Karpas-422 (cell line): Measurements from ENCODE around the gene IL1A. TPM values are rescaled to one million over a fixed set of nuclear protein-coding genes. Genes with fewer than 3 reads are reported as not detected.

Source experiments
- DNase-seq: peaks from one replicate; pipeline ENCODE4 v3.0.0-alpha.2; 2015
- H2AFZ ChIP-seq: fragments of 200-600 bp; sonication (generic); 2 replicates; pipeline ENCODE4 v1.6.1; 2014; ENCODE audit warnings: antibody characterized with exemption, low read length, mixed read lengths
- H3K27ac ChIP-seq: fragments of 200-600 bp; sonication (generic); 2 replicates; pipeline ENCODE4 v1.5.1; 2014; ENCODE audit warnings: mild to moderate bottlenecking, low read length, moderate library complexity
- H3K27me3 ChIP-seq: fragments of 200-600 bp; sonication (generic); 2 replicates; pipeline ENCODE4 v1.6.1; 2014; ENCODE audit warnings: low read length, mixed read lengths
- H3K36me3 ChIP-seq: fragments of 200-600 bp; sonication (generic); 2 replicates; pipeline ENCODE4 v1.6.1; 2014; ENCODE audit warnings: low read length, mixed read lengths; ENCODE audit not compliant: insufficient read depth
- H3K4me1 ChIP-seq: fragments of 200-600 bp; sonication (generic); 2 replicates; pipeline ENCODE4 v1.6.1; 2014; ENCODE audit warnings: mild to moderate bottlenecking, low read length, mixed read lengths
- H3K4me2 ChIP-seq: fragments of 200-600 bp; sonication (generic); 2 replicates; pipeline ENCODE4 v1.6.1; 2014; ENCODE audit warnings: low read length, low read depth, mild to moderate bottlenecking; ENCODE audit not compliant: poor library complexity, severe bottlenecking
- H3K4me3 ChIP-seq: fragments of 200-600 bp; sonication (generic); 2 replicates; pipeline ENCODE4 v1.5.1; 2014; ENCODE audit warnings: mild to moderate bottlenecking, antibody characterized with exemption, low read length, mixed read lengths
- H3K79me2 ChIP-seq: fragments of 200-600 bp; sonication (generic); 2 replicates; pipeline ENCODE4 v1.6.1; 2014; ENCODE audit warnings: mild to moderate bottlenecking, low read length, mixed read lengths
- H3K9ac ChIP-seq: fragments of 200-600 bp; sonication (generic); 2 replicates; pipeline ENCODE4 v1.6.0; 2014; ENCODE audit warnings: low read length
- H3K9me2 ChIP-seq: fragments of 200-600 bp; sonication (generic), shearing (Covaris generic); replicated peaks from 2 replicates; pipeline ENCODE4 v1.6.0; 2014; ENCODE audit warnings: mild to moderate bottlenecking, low read length, moderate library complexity; ENCODE audit not compliant: insufficient read depth
- H3K9me3 ChIP-seq: fragments of 300-700, 200-600 bp; sonication (generic); 2 replicates; pipeline ENCODE4 v1.6.1; 2014; ENCODE audit warnings: low read length, mixed read lengths
- H4K20me1 ChIP-seq: fragments of 200-600 bp; sonication (generic); 2 replicates; pipeline ENCODE4 v1.6.1; 2014; ENCODE audit warnings: mild to moderate bottlenecking, antibody characterized with exemption, low read length, low read depth; ENCODE audit not compliant: insufficient read depth
- total RNA-seq: library from RNA; depleted of rRNA; stranded (reverse); fragments of >200 nt; shearing (Covaris generic); gene quantifications from 2 replicates; pipeline ENCODE4 v1.2.3, GENCODE V29; 2014; ENCODE audit warnings: low replicate concordance

IL1A gene
- total RNA-seq, 1 experiment from 2014 or later: 0.15 TPM

DNA sequence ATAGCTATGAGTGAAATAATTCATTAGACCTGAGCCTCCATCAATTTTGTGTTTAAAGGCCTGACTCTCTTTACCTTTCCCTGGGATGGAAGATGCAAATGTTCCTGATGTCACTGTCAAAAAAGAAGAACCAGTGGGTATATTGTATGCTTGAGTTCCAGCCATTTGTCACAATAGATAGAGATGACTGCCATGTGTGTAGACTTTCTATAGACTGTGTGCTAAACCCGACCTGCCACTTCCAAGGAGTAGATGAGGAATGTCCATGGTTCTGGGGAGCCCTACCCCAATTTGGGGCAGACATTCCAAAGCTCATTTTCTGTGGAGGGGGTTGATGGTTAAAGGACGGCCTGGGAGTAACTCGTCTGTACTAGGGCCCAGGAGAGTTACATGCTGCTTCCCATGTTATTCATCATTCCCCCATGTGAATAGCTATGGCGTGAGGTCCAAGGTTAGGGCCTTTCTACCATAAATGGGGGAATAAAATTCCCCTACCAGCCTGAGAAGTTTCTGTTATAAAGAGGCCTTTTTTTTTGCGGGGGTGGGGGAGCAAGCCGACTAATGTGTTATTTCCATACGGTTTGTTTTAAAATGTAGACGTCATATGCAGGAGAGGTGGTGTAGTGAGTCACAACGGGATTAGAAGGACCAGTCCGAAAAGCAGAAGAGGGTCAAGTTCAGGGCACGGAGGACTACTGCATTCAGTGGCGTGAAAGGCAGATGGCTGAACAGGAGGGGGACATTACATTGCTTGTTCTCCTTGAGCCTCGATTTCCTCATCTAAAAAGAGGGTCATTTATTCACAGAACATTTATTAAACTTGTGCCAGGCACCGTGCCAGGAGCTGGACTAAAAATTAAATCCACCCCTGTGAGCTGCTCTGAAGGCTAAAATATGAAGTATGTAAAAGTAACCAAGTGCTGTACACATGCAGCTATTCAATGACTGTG lies 28.3 kb upstream of the IL1A start:
- DNase-seq: no peak
- Histone ChIP-seq H3K4me1 (no peaks in the 10 kb centered on the region), H3K9me2 (no peaks in the 10 kb centered on the region), H4K20me1 (no peaks in the 10 kb centered on the region), H3K9ac (no peak overlapping the region), H2AFZ (no peak overlapping the region), H3K27ac (no peak overlapping the region), H3K4me2 (no peak overlapping the region), H3K79me2 (no peaks in the 10 kb centered on the region), H3K4me3 (no peak overlapping the region), H3K36me3 (no peaks in the 10 kb centered on the region), H3K9me3 (no peaks in the 10 kb centered on the region), H3K27me3 (no peaks in the 10 kb centered on the region)

DNA sequence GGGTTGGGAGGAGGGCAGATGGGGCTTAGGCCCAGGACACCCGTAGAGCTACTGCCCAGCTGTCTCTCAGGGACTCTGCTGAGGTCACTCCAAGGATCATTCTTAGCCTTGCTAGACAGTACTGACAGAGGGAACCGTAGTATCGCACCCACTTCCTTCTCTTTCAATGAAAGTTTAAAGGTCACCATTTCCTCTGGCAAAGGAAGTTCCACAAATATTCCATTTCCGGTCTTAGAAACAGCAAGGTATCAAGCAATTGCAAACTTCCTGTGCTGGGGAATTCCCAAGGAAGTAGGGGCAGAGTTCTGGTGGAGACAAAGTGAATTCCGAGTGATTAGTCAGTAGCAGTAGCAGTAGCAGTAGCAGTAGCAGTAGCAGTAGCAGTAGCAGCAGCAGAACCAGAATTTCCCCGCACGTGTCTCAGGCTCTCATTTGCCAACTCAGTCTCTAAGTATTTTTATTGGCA lies 27.6 kb upstream of the IL1A start:
- no peaks in the 10 kb centered on the region for H3K79me2 ChIP-seq
- no peak overlapping the region for H3K4me2 ChIP-seq
- no peak overlapping the region for H3K9ac ChIP-seq
- no peak overlapping the region for H3K4me3 ChIP-seq
- H3K9me2 ChIP-seq: no peaks in the 10 kb centered on the region
- no peaks in the 10 kb centered on the region for H4K20me1 ChIP-seq
- no peak overlapping the region for H3K27ac ChIP-seq
- H3K4me1 ChIP-seq: no peaks in the 10 kb centered on the region
- no peaks in the 10 kb centered on the region for H3K9me3 ChIP-seq
- no peaks in the 10 kb centered on the region for H3K36me3 ChIP-seq
- H3K27me3 ChIP-seq: no peaks in the 10 kb centered on the region
- H2AFZ ChIP-seq: no peak overlapping the region
- no peak for DNase-seq

DNA sequence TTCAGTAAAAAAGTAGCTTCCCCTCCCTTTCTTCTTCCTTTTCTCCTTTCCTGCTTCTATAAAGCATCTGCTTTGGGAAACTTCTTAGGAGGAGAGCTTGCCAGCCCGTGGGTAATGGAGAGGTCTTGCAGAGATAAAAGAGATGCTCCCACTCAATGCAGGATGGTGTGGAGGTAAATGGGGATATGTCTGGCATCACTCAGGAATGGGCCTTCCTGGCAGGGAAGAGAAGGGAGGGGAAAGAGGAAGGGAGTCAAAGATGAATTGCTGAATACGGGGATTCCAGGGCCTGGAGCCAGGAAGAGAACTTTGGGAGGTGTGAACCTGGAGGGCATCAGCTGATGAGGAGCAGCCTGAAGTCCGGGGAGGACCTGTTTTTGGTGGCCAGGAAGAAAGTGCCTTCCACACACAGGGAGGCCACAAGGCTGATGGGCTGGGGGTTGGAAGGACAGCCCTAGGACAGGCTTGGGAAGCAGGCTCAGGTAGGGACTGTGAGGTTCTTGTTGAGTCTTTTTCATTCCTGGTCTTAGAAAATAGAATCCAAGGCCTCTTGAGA lies 27.1 kb upstream of the IL1A start:
- no peaks in the 10 kb centered on the region for H3K79me2 ChIP-seq
- H2AFZ ChIP-seq: no peak overlapping the region
- no peaks in the 10 kb centered on the region for H4K20me1 ChIP-seq
- H3K27ac ChIP-seq: no peak overlapping the region
- no peak overlapping the region for H3K9ac ChIP-seq
- no peaks in the 10 kb centered on the region for H3K4me1 ChIP-seq
- H3K36me3 ChIP-seq: no peaks in the 10 kb centered on the region
- H3K4me3 ChIP-seq: no peak overlapping the region
- no peaks in the 10 kb centered on the region for H3K27me3 ChIP-seq
- no peak for DNase-seq
- no peaks in the 10 kb centered on the region for H3K9me3 ChIP-seq
- no peaks in the 10 kb centered on the region for H3K9me2 ChIP-seq
- no peak overlapping the region for H3K4me2 ChIP-seq

DNA sequence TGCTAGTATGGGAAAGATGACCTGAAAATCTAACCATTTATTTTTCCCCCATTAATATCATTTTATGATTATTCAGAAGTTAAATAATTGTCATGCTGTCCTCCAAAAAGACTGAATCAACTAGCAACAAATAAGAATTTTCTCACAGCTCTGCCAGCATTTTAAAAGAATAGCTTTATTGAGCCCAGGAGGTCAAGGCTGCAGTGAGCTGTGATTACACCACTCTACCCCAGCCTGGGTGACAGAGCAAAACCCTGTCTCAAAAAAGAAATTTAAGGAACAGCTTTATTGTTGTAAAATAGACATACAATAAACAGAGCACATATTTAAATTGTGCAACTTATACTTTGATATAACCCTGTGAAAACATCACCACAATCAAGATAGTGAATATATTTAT lies 24.8 kb upstream of the IL1A start:
- no peak overlapping the region for H3K9ac ChIP-seq
- no peaks in the 10 kb centered on the region for H3K79me2 ChIP-seq
- H3K36me3 ChIP-seq: no peaks in the 10 kb centered on the region
- no peak overlapping the region for H3K27ac ChIP-seq
- H3K9me2 ChIP-seq: no peaks in the 10 kb centered on the region
- no peaks in the 10 kb centered on the region for H3K4me1 ChIP-seq
- no peaks in the 10 kb centered on the region for H3K9me3 ChIP-seq
- H3K4me2 ChIP-seq: no peak overlapping the region
- H3K27me3 ChIP-seq: no peaks in the 10 kb centered on the region
- DNase-seq: no peak
- H2AFZ ChIP-seq: no peak overlapping the region
- no peaks in the 10 kb centered on the region for H4K20me1 ChIP-seq
- no peak overlapping the region for H3K4me3 ChIP-seq

DNA sequence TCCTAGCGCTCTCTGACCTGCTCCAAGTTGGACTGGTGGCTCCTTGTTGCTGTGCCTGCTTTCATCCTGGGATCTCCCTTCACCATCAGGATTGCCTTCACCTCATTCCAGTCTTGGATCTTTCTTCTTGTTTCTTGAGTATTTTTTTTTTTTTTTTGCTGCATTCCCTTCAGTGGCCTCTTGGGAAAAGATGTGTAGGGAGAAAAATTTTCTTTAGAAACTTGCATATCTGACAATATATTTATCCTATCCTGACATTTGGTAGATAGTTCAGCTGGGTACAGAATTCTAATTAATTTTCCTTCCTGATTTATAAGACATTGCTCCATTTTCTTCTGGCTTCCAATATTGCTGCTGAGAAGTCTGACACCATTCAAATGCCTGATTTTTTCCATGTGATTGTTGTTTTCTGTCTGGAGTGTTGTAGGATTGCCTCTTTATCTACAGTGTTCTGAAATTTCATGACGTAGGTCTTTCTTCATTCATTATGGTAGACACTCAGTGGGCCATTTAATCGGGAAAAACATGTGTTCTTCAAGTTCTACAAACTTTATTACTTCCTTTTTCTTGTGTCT lies 23.0 kb upstream of the IL1A start:
- Histone ChIP-seq H3K27me3 (no peaks in the 10 kb centered on the region), H3K36me3 (no peaks in the 10 kb centered on the region), H3K4me1 (no peaks in the 10 kb centered on the region), H4K20me1 (no peaks in the 10 kb centered on the region), H3K27ac (no peak overlapping the region), H3K9me2 (no peaks in the 10 kb centered on the region), H3K9ac (no peak overlapping the region), H3K4me3 (no peak overlapping the region), H3K9me3 (no peaks in the 10 kb centered on the region), H2AFZ (no peak overlapping the region), H3K4me2 (no peak overlapping the region), H3K79me2 (no peaks in the 10 kb centered on the region)
- no peak for DNase-seq

DNA sequence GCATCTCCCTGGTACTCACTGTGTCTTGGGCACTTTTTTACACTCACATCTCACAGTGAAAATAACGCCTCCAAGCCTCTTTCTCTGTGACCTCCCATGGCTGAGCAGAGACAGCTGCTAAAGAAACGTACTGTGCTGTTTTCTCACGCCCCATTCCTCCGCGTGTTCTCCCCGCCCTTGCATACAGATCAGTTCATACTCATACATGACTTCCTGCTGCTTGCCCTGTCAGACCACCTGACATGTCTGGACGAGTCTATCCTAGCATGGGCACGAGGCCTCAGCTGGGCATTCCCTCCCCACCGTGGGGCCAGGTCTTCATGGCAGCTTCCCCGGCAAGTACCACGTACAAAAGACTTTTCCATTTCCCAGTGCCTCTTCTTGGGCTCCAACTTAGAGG lies 21.2 kb upstream of the IL1A start:
- no peak overlapping the region for H2AFZ ChIP-seq
- no peak overlapping the region for H3K4me3 ChIP-seq
- H3K27ac ChIP-seq: no peak overlapping the region
- H4K20me1 ChIP-seq: no peaks in the 10 kb centered on the region
- H3K9me2 ChIP-seq: no peaks in the 10 kb centered on the region
- H3K4me2 ChIP-seq: no peak overlapping the region
- no peaks in the 10 kb centered on the region for H3K9me3 ChIP-seq
- no peaks in the 10 kb centered on the region for H3K27me3 ChIP-seq
- no peaks in the 10 kb centered on the region for H3K4me1 ChIP-seq
- H3K9ac ChIP-seq: no peak overlapping the region
- H3K79me2 ChIP-seq: no peaks in the 10 kb centered on the region
- DNase-seq: no peak
- H3K36me3 ChIP-seq: no peaks in the 10 kb centered on the region

DNA sequence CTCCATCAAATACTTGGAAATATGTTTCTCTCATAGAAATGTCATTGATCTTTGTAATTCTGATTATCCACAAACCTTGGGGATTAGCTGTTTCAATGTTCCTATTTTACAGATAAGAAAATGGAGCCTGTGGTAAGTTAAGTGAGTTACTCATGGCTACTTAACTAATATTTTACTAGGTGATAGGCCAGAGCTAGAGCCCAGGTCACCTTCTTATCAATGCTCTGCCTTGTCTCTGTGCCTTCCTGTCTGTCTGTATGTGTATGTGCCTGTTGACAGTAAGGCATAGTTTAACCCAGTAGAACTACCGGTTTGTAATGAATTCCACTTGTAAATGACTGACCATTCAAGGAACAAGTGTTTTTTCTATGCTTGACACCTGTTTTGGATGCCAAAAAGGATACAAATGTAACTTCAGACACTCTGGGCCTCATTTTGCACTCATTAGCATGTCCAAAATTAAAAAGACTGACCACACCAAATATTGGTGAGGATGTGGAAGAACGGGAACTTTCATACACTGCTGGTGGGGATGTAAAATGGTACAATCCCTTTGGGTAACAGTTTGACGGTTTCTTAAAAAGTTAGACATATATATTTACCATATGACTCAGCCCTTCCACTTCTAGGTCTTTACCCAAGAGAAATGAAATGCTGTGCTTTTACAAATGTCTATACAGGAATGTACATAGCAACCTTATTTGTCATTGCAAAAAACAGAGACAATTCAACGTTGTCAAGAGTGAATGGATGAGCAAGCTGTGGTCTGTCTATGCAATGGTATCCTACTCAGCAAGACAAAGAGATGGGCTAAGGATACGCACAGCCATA lies 19.6 kb upstream of the IL1A start:
- Histone ChIP-seq H4K20me1 (no peaks in the 10 kb centered on the region), H3K4me2 (no peak overlapping the region), H3K4me3 (no peak overlapping the region), H3K9me3 (no peaks in the 10 kb centered on the region), H3K79me2 (no peaks in the 10 kb centered on the region), H3K27me3 (no peaks in the 10 kb centered on the region), H3K27ac (no peak overlapping the region), H3K4me1 (no peaks in the 10 kb centered on the region), H2AFZ (no peak overlapping the region), H3K9me2 (no peaks in the 10 kb centered on the region), H3K36me3 (no peaks in the 10 kb centered on the region), H3K9ac (no peak overlapping the region)
- no peak for DNase-seq
